AG04449 (cell line): ENCODE data around the gene ZNF580.

Experiments used
- CTCF ChIA-PET: fragments of 350-600 bp; formaldehyde crosslinking; extraction: SDS; loops from one replicate; lab custom pipeline; 2021; ENCODE audit warnings: antibody characterized with exemption; lab: Yijun Ruan, JAX
- POLR2A ChIA-PET: fragments of 400-600, 350-600 bp; formaldehyde crosslinking; extraction: SDS; loops from one replicate; lab custom pipeline; 2020; ENCODE audit warnings: antibody characterized with exemption, inconsistent platforms; lab: Yijun Ruan, JAX
- DNase-seq: peaks from one replicate; pipeline ENCODE4 v3.0.0-alpha.2; 2010; ENCODE audit warnings: low read depth, low spot score
- H3K4me3 ChIP-seq: 2 replicates; pipeline ENCODE4 v1.5.1; 2011; ENCODE audit warnings: low read depth, mild to moderate bottlenecking, control low read depth, low read length
- TF ChIP-seq, protein P1 (sequence below): IDR thresholded peaks from one replicate; pipeline ENCODE4 v1.5.1; 2011; ENCODE audit warnings: mild to moderate bottlenecking, moderate library complexity, low read length, control low read depth, inconsistent platforms; ENCODE audit not compliant: insufficient read depth; ENCODE audit errors: missing control alignments

Gene ZNF580

DNA sequence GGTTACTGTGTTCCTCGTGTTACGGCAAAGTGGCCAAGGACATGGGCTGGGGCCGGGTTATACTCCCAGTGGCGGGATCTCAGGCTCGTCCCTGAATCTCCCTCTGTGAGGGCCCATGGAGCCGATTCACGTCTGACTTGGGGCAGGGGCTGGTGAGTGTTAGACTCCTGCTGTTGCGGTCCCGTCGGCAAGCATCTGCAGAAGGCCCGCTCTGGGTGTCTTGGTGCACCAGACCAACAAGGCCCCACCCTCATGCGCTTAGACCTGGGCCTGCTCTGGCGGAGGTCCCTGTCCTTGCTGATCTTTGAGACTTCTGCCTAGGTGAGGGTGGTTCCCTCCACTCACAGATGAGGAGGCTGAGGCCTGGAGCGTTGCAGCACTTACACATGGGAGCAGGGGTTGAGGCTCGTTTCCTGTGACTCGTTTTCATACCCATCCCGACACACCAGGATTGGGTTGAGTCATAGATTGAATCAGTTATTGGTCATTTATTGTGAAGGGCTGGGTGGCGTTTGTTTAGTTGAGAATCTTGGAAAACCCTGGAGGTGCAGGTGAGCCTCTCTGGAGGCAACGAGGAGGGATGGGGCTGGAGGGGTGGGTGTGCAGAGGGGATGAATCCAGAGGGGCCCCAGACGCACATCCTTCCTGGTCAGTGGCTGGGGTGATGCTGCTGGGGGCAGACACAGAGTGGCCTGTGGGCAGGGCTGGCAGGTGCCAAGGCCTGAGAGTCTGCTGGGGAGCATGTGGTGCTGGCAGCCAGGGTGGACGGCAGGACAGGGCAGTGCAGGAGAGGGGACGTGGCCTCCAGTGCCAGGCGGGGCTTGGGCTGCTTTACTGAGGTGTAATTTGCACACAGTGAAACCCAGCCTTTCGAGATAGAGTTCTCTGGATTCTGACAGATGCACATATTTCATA lies 38.8 kb downstream of the ZNF580 start:
- ChIA-PET POLR2A (no interaction called here), CTCF (no interaction called here)
- TF ChIP-seq, protein P1, sequence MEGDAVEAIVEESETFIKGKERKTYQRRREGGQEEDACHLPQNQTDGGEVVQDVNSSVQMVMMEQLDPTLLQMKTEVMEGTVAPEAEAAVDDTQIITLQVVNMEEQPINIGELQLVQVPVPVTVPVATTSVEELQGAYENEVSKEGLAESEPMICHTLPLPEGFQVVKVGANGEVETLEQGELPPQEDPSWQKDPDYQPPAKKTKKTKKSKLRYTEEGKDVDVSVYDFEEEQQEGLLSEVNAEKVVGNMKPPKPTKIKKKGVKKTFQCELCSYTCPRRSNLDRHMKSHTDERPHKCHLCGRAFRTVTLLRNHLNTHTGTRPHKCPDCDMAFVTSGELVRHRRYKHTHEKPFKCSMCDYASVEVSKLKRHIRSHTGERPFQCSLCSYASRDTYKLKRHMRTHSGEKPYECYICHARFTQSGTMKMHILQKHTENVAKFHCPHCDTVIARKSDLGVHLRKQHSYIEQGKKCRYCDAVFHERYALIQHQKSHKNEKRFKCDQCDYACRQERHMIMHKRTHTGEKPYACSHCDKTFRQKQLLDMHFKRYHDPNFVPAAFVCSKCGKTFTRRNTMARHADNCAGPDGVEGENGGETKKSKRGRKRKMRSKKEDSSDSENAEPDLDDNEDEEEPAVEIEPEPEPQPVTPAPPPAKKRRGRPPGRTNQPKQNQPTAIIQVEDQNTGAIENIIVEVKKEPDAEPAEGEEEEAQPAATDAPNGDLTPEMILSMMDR, result no peak
- H3K4me3 ChIP-seq, result no peak overlapping the region
- no peak for DNase-seq

DNA sequence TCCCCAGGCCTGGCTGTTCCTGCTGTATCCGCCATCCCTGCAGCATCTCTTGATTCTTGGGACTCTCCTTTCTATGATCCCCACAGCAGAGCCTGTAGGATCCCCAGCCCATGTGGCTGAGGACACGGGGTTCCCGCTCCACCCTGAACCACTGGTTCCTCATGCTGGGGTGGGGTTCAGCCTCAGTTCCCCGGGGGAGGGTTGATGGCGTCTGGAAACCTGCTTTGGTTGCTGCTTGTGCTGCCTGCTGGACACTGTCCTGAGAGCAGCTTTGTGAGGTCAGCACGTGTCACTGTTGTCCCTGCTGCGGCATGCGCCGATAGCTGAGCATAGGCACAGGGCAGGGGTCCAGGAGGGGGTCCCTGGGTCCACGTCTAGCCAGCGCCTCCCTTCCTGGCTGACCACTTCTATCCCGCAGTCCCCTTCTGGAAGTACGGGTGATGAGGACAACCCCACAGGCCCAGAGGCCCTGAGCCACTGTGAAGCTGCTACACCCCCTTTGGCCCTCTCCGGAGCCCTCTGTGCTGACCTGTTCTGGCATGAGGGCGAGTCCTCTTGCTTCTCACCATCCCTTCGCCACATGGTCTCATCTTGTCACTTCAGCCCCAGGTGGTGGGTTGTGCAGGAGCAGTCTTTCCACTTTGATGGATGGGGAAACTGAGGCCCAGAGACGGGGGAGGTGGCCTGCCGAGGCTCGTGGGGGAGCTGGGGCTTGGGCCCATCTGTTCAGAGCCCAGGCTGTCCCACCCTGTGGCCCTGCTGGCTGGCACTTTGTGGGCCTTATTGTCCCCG lies 39.7 kb downstream of the ZNF580 start:
- CTCF ChIA-PET, result no interaction called here
- POLR2A ChIA-PET, result no interaction called here
- H3K4me3 ChIP-seq, result no peak overlapping the region
- TF ChIP-seq, protein P1, result no peak
- no peak for DNase-seq

DNA sequence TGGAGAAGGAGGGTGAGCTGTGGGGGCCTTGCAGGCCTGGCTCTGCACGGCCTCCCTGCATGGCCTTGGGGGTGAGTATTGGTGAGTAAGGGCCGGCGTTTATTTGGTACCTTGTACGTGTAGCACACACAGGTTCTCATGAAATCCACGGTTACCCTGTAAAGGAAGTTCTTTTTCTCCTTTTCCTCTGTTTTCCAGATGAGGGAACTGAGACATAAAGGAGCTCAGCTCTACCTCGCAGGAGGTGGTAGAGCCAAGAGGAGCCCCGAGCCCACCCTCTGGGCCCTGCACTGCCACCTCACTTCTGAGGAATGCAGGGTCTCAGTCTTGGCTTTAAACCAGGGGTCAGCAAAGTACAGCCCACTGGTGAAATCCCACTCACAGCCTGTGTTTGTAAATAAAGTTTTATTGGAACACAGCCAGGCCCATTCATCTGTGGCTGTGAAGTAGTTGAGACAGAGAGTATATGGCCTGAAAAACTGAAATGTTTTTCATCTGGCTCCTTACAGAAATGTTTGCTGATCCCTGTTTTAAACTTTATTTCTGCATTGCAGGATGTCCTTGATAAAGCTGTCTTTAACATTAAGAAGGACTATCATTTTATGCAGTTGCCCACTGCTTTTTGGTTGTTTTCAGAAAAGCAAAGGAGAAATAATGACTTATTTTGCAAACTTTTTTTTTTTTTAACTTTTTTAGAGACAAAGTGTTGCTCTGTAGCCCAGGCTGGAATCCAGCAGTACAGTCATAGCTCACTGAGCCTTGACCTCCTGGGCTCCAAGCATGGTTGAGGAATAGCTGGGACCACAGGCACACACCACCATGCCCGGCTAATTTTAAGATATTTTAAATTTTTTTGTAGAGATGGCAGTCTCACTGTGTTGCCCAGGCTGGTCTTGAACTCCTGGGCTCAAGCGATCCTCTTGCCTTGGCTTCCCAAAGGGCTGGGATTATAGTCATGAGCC lies 40.6 kb downstream of the ZNF580 start:
- ChIA-PET CTCF (interaction anchor here (0.7 to 1.6 kb wide), 2 partner anchors 11 to 27 kb away, joined by 3 to 4 read pairs; no protein-coding TSS in a partner anchor), POLR2A (no interaction called here)
- no peak for DNase-seq
- TF ChIP-seq, protein P1, result no peak
- H3K4me3 ChIP-seq, result no peak overlapping the region

DNA sequence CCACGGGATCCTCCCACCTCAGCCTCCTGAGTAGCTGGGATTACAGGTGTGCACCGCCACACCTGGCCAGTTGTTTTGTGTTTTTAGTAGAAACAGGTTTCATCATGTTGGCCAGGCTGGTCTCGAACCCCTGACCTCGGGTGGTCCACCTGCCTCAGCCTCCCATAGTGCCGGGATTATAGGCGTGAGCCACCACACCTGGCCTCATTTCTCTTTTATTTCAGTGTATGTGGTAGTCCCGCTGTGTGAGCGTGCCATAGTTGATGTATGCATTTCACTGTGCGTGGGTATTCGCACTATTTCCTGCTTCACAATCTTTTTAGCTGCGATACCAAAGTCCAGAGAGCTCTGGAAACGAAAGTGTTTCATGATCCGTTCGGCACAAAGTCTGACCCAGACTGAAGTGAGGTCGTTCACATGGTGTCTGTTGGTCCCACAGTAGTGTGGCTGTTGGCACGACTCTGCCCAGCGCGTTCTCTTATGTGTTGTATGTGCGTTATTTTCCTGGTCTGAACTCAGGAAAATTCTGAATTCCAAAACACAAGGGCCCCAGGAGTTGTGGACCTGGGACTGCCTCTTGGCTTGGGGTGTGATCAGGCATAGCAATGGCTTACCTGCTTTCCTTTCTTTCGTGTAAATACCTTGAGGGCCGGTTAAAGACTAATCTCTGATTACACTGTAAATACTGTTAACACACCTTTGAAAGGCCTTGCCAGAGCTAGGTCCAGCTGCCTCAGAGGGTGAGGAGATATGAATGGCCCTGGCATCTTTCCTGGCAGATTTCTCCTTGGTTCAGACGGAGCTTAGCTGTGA lies 42.9 kb downstream of the ZNF580 start:
- POLR2A ChIA-PET, result no interaction called here
- no peak overlapping the region for H3K4me3 ChIP-seq
- TF ChIP-seq, protein P1, result no peak
- DNase-seq, result no peak
- CTCF ChIA-PET, result no interaction called here

DNA sequence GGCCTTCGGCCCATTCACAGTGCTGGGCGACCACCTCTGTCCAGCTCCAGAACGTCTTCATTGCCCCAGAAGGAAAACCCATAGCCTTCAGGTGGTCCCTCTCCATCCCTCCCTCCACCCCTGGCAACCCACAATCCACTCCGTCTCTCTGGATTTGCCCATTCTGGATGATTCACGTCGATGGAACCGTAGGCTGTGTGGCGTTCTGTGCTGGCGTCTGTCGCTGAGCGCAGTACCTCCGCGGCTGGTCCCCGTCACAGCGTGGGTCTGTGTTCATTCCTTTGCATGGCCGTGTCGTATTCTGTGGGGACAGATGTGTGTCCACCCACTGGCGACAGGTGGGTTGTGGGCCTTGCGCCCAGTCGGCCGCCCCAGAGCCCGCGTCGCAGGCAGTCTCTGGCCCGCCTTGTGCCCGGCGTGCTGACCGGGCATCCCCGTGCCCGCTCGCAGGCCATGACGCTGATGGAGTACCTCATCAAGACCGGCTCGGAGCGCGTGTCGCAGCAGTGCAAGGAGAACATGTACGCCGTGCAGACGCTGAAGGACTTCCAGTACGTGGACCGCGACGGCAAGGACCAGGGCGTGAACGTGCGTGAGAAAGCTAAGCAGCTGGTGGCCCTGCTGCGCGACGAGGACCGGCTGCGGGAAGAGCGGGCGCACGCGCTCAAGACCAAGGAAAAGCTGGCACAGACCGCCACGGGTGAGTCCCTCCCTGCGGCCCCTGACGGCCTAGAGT lies 44.3 kb downstream of the ZNF580 start:
- CTCF ChIA-PET, result interaction anchor here (1.3 kb wide), 1 partner anchor 9 kb away, joined by 3 read pairs; no protein-coding TSS in a partner anchor
- no peak for DNase-seq
- POLR2A ChIA-PET, result no interaction called here
- H3K4me3 ChIP-seq, result no peak overlapping the region
- TF ChIP-seq, protein P1, result no peak
